Neural cell (in vitro differentiated cells): ENCODE measurements around the gene GTF2F1.

Experiments used
- CTCF ChIP-seq: fragments of 450-650 bp; IDR thresholded peaks from 2 replicates; pipeline ENCODE4 v1.5.1; 2014; ENCODE audit warnings: antibody characterized with exemption, mild to moderate bottlenecking, moderate library complexity; ENCODE audit not compliant: poor library complexity, severe bottlenecking
- EP300 ChIP-seq: fragments of 450-650 bp; conservative IDR thresholded peaks from 2 replicates; pipeline ENCODE4 v1.6.1; 2014; ENCODE audit warnings: antibody characterized with exemption, mild to moderate bottlenecking, moderate library complexity; ENCODE audit not compliant: poor library complexity, severe bottlenecking
- EZH2 ChIP-seq: fragments of 200-600, 300-800 bp; shearing (Covaris generic), sonication (generic); IDR thresholded peaks from 2 replicates; pipeline ENCODE4 v1.6.1; 2014; ENCODE audit warnings: antibody characterized with exemption, low read length, borderline replicate concordance, mild to moderate bottlenecking; ENCODE audit not compliant: insufficient read depth, poor library complexity, severe bottlenecking
- POLR2AphosphoS5 ChIP-seq: IDR thresholded peaks from 2 replicates; pipeline ENCODE4 v1.6.1; 2012
- RAD21 ChIP-seq: fragments of 450-650 bp; conservative IDR thresholded peaks from 2 replicates; pipeline ENCODE4 v1.6.1; 2014; ENCODE audit warnings: antibody characterized with exemption, mild to moderate bottlenecking, moderate library complexity
- REST ChIP-seq: IDR thresholded peaks from 2 replicates; pipeline ENCODE4 v1.6.1; 2012; ENCODE audit warnings: borderline replicate concordance
- SMC3 ChIP-seq: fragments of 450-650 bp; conservative IDR thresholded peaks from 2 replicates; pipeline ENCODE4 v1.6.1; 2014; ENCODE audit warnings: antibody characterized with exemption, mild to moderate bottlenecking, moderate library complexity; ENCODE audit not compliant: poor library complexity

GRCh38 chr19:6374161-6374709 lies 18.7 kb downstream of the GTF2F1 start:
- TF ChIP-seq CTCF (no peak), SMC3 (no peak), EZH2 (no peak), REST (no peak), RAD21 (no peak), POLR2AphosphoS5 (no peak), EP300 (no peak)
